HCT116 (cell line): Measurements from ENCODE around the gene PIM3. TPM values are rescaled to one million over a fixed set of nuclear protein-coding genes. Genes with fewer than 3 reads are reported as not detected.

Experiments
- ATAC-seq: fragments of 200-7000 bp; cut with Tn5 transposase; 2 replicates; pipeline ENCODE4 v1.9.1; 2020; ENCODE audit warnings: mild to moderate bottlenecking, moderate library complexity
- BruUV-seq: library from RNA; stranded (reverse); fragments of 400-500 nt; replicated peaks from 2 replicates; lab custom pipeline; 2021; lab: Mats Ljungman, UMichigan
- CTCF ChIA-PET: fragments of 300-600 bp; sonication (Branson Sonifier 250); formaldehyde crosslinking; loops from one replicate; lab custom pipeline; 2021; ENCODE audit warnings: antibody characterized with exemption; lab: Charles Lee
- POLR2A ChIA-PET: fragments of 300-600, 350-600 bp; sonication (Branson Sonifier 250); formaldehyde crosslinking; loops from one replicate; lab custom pipeline; 2021; ENCODE audit warnings: antibody characterized with exemption; lab: Charles Lee
- RAD21 ChIA-PET, 2 experiments: fragments of 300-600 bp; sonication (Branson Sonifier 250); formaldehyde crosslinking; loops; one replicate each; lab custom pipeline; 2023; ENCODE audit warnings: low total read pairs in 2 of 2; ENCODE audit not compliant: uncharacterized antibody in 2 of 2, unreplicated experiment in 2 of 2, low non-redundant PET in 1 of 2; lab: Charles Lee
- DNase-seq: peaks from one replicate; pipeline ENCODE4 v3.0.0-alpha.2; 2010; ENCODE audit warnings: low read depth, low spot score
- H2AFZ ChIP-seq: fragments of 200-600 bp; shearing (Covaris generic), sonication (generic); 2 replicates; pipeline ENCODE4 v1.6.1; 2017; ENCODE audit warnings: low read depth, mixed run types, mixed read lengths, antibody characterized with exemption, low read length; ENCODE audit not compliant: poor library complexity, severe bottlenecking
- H3K27ac ChIP-seq: 2 replicates; pipeline ENCODE4 v1.5.1; 2012; ENCODE audit warnings: low read depth, low read length
- H3K27me3 ChIP-seq: fragments of 200-600 bp; sonication (generic); 2 replicates; pipeline ENCODE4 v1.6.1; 2016; ENCODE audit warnings: mixed run types, low read length, mixed read lengths; ENCODE audit not compliant: insufficient read depth
- H3K36me3 ChIP-seq, 2 experiments: fragments of 200-500 bp in 1 of 2; fragments of 200-600 bp in 1 of 2; sonication (Bioruptor generic) in 1 of 2; sonication (generic) in 1 of 2; 2 replicates each; pipeline versions ENCODE4 v1.5.1 to v1.6.1; 2014 to 2016; ENCODE audit warnings: low read length in 2 of 2, inconsistent platforms in 1 of 2, mixed read lengths in 1 of 2, mixed run types in 1 of 2; ENCODE audit not compliant: insufficient read depth in 2 of 2, control insufficient read depth in 1 of 2
- H3K4me1 ChIP-seq, 2 experiments: fragments of 200-600 bp in 1 of 2; sonication (generic) in 1 of 2; 2 replicates each; pipeline versions ENCODE4 v1.5.1 to v1.6.1; 2012 to 2017; ENCODE audit warnings: low read length in 2 of 2, inconsistent platforms in 1 of 2, mild to moderate bottlenecking in 1 of 2, mixed read lengths in 1 of 2, mixed run types in 1 of 2, moderate library complexity in 1 of 2; ENCODE audit not compliant: insufficient read depth in 2 of 2, control insufficient read depth in 1 of 2
- H3K4me2 ChIP-seq: fragments of 200-600 bp; sonication (generic); 2 replicates; pipeline ENCODE4 v1.6.1; 2017; ENCODE audit warnings: mixed run types, low read length, mixed read lengths
- H3K4me3 ChIP-seq, 2 experiments: fragments of 200-600 bp in 1 of 2; sonication (generic) in 1 of 2; replicated peaks in 1 of 2; 2 replicates each; pipeline ENCODE4 v1.5.1; 2011 to 2016; ENCODE audit warnings: low read length in 2 of 2, control low read depth in 1 of 2, low read depth in 1 of 2, mild to moderate bottlenecking in 1 of 2, mixed read lengths in 1 of 2, mixed run types in 1 of 2
- H3K79me2 ChIP-seq: fragments of 200-600 bp; sonication (generic); 2 replicates; pipeline ENCODE4 v1.6.1; 2017; ENCODE audit warnings: mild to moderate bottlenecking, mixed run types, low read length, moderate library complexity, mixed read lengths; ENCODE audit not compliant: insufficient read depth
- H3K9ac ChIP-seq: fragments of 200-600 bp; sonication (generic); 2 replicates; pipeline ENCODE4 v1.6.1; 2016; ENCODE audit warnings: low read length, mixed read lengths
- H3K9me2 ChIP-seq: fragments of 200-600 bp; sonication (generic), shearing (Covaris generic); 2 replicates; pipeline ENCODE4 v1.6.1; 2017; ENCODE audit warnings: mixed run types, mild to moderate bottlenecking, moderate library complexity; ENCODE audit not compliant: insufficient read depth
- H3K9me3 ChIP-seq, 2 experiments: fragments of 200-500 bp in 1 of 2; fragments of 200-600 bp in 1 of 2; sonication (Bioruptor generic) in 1 of 2; sonication (generic) in 1 of 2; 2 replicates each; pipeline ENCODE4 v1.6.1; 2014 to 2017; ENCODE audit warnings: low read length in 2 of 2, mixed read lengths in 2 of 2, inconsistent platforms in 1 of 2, low read depth in 1 of 2, mild to moderate bottlenecking in 1 of 2, mixed run types in 1 of 2, moderate library complexity in 1 of 2; ENCODE audit not compliant: control insufficient read depth in 1 of 2, insufficient read depth in 1 of 2
- H4K20me1 ChIP-seq: fragments of 200-600 bp; sonication (generic), shearing (Covaris generic); 2 replicates; pipeline ENCODE4 v1.6.1; 2017; ENCODE audit warnings: mixed run types, mild to moderate bottlenecking, moderate library complexity; ENCODE audit not compliant: insufficient read depth
- EGR1 ChIP-seq: IDR thresholded peaks from 2 replicates; pipeline ENCODE4 v1.6.1; 2012; ENCODE audit warnings: low read depth
- ELF1 ChIP-seq: IDR thresholded peaks from 2 replicates; pipeline ENCODE4 v1.6.1; 2012; ENCODE audit warnings: low read depth, borderline replicate concordance
- RAD21 ChIP-seq: IDR thresholded peaks from 2 replicates; pipeline ENCODE4 v1.6.1; 2012; ENCODE audit warnings: low read depth, mild to moderate bottlenecking
- SP1 ChIP-seq: IDR thresholded peaks from 2 replicates; pipeline ENCODE4 v1.6.1; 2012; ENCODE audit warnings: low read depth
- TCF7L2 ChIP-seq: IDR thresholded peaks from 2 replicates; pipeline ENCODE4 v1.7.0; 2011; ENCODE audit warnings: borderline replicate concordance, inconsistent platforms; ENCODE audit not compliant: insufficient read depth, insufficient read length; ENCODE audit errors: extremely low read depth
- intact Hi-C: fragments of 100-400 bp; cut with micrococcal nuclease; formaldehyde crosslinking; loops from 2 replicates; pipeline ENCODE4 v1.10.0; 2022
- total RNA-seq: library from RNA; stranded (reverse); gene quantifications from one replicate; pipeline ENCODE4 v1.2.1, GENCODE V29; 2021; ENCODE audit not compliant: unreplicated experiment
- TF ChIP-seq, protein P1 (sequence below): IDR thresholded peaks from 2 replicates; pipeline ENCODE4 v1.6.1; 2011; ENCODE audit warnings: mild to moderate bottlenecking, low read length, moderate library complexity; ENCODE audit not compliant: insufficient replicate concordance; ENCODE audit errors: extremely low read depth

PIM3 gene
- total RNA-seq, 1 experiment from 2014 or later = 116 TPM

DNA sequence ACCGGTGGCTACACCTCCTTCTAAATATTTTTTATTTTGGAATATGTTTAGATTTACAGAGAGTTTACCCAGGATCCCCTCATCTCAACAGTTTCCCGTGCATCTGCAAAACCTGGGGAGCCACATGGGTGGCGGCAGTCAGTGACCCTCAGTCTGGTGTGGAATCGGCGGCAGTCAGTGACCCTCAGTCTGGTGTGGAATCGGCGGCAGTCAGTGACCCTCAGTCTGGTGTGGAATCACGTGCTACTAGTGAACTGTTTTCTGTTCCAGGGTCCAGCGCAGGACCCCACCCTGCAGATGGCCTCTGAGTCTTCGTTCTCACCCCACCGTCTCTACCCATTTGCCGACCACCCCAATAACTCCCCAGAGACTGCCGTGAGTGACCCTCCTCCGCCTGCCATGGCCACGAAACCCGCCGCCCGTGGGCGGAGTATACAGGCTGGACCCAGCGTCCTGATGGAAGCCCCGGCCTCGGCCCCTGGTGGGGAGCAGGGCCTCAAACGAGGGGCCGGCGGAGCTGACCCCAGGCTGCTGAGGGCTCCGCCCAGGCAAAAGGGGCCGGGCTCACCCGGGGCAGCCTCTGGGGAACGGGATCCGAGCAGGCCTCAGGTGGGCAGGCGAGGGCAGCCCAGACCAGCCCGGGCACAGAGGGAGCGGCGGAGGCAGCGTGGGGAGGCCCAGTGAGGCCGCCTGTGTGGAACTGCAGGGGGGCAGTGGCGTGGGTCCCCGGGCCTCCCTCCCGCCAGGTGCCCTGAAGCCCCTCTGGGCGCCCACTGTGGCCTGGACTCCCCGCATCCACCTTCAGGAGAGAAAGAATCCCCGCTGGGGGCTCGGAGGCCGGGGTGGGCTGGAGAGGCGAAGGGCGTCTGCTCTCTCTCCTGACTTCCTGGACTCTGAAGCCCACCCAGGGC is 49.4 kb downstream of the PIM3 start:
- Histone ChIP-seq H3K27me3 (no peaks in the 10 kb centered on the region), H3K4me3 (no peak overlapping the region), H3K9ac (no peak overlapping the region), H3K9me2 (no peaks in the 10 kb centered on the region), H2AFZ (no peak overlapping the region), H3K27ac (no peak overlapping the region), H3K4me2 (no peak overlapping the region), H3K4me1 (no peaks in the 10 kb centered on the region), H4K20me1 (no peaks in the 10 kb centered on the region), H3K9me3 (no peaks in the 10 kb centered on the region), H3K79me2 (no peaks in the 10 kb centered on the region), H3K36me3 (no peaks in the 10 kb centered on the region)
- ChIA-PET CTCF (no interaction called here), RAD21 (no interaction called here), POLR2A (no interaction called here)
- TF ChIP-seq, protein P1, sequence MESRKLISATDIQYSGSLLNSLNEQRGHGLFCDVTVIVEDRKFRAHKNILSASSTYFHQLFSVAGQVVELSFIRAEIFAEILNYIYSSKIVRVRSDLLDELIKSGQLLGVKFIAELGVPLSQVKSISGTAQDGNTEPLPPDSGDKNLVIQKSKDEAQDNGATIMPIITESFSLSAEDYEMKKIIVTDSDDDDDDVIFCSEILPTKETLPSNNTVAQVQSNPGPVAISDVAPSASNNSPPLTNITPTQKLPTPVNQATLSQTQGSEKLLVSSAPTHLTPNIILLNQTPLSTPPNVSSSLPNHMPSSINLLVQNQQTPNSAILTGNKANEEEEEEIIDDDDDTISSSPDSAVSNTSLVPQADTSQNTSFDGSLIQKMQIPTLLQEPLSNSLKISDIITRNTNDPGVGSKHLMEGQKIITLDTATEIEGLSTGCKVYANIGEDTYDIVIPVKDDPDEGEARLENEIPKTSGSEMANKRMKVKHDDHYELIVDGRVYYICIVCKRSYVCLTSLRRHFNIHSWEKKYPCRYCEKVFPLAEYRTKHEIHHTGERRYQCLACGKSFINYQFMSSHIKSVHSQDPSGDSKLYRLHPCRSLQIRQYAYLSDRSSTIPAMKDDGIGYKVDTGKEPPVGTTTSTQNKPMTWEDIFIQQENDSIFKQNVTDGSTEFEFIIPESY = no peak
- no peak for TF ChIP-seq RAD21
- no peak for TF ChIP-seq ELF1
- no peak for TF ChIP-seq TCF7L2
- TF ChIP-seq EGR1 = no peak
- no peak for TF ChIP-seq SP1
- intact Hi-C loops = no loop called here
- DNase-seq (no peak), ATAC-seq (no peak)
- no TSS peak for BruUV-seq
